Kidney tubule cell (primary cell): ENCODE measurements around the gene MAGEL2.
"Not testable (repeated sequence)": the region's sequence is repeated elsewhere in the genome, so short reads cannot be mapped to it uniquely, and the experiment has no call there.

Source experiments
- DNase-seq: peaks from one replicate; pipeline ENCODE4 v3.0.0-alpha.2; 2018; ENCODE audit warnings: low spot score

Gene MAGEL2

GRCh38 chr15:23606226-23606625, 41.4 kb downstream of the MAGEL2 start:
- DNase-seq: no peak

GRCh38 chr15:23602124-23602523, 45.5 kb downstream of the MAGEL2 start:
- no peak for DNase-seq

GRCh38 chr15:23599053-23599452, 48.6 kb downstream of the MAGEL2 start:
- DNase-seq: no peak

- not testable (repeated sequence) for DNase-seq
Measured at GRCh38 chr15:23597278-23597677, 50.4 kb downstream of the MAGEL2 start.

- no peak for DNase-seq
Measured at GRCh38 chr15:23596736-23597135, 50.9 kb downstream of the MAGEL2 start.

GRCh38 chr15:23595368-23595767, 52.3 kb downstream of the MAGEL2 start:
- DNase-seq: no peak

- DNase-seq: no peak
Measured at GRCh38 chr15:23594252-23594770, 53.4 kb downstream of the MAGEL2 start.
